ENCODE results near the gene DLGAP1.

- no peak for TF ChIP-seq ZNF274 (IDR thresholded peaks at IDR 0.05; ENCODE audit: low read depth, low read length)
- no peak for TF ChIP-seq SUZ12 (IDR thresholded peaks at IDR 0.05; ENCODE audit: extremely low read depth, insufficient read depth, insufficient read length)
- TF ChIP-seq YY1 (IDR thresholded peaks at IDR 0.05; ENCODE audit: insufficient read depth, insufficient read length): no peak
These were observed 430.4 kb downstream of the DLGAP1 start for GRCh38 chr18:4024702-4025101.
